CD4-positive, alpha-beta memory T cell (primary cell): ENCODE measurements around the gene TTC28. TPM values are rescaled to one million over a fixed set of nuclear protein-coding genes. Genes with fewer than 3 reads are reported as not detected.

ENCODE experiments used
- CTCF ChIA-PET: fragments of 350-600 bp; sonication (Branson Sonifier 250); formaldehyde crosslinking; loops from one replicate; lab custom pipeline; 2021; ENCODE audit warnings: inconsistent platforms; ENCODE audit not compliant: partially characterized antibody; lab: Charles Lee
- POLR2A ChIA-PET: fragments of 350-600 bp; sonication (Branson Sonifier 250); formaldehyde crosslinking; loops from one replicate; lab custom pipeline; 2021; ENCODE audit not compliant: partially characterized antibody; lab: Charles Lee
- DNase-seq, 5 donors: peaks; one replicate each; pipeline versions ENCODE4 v3.0.0 to v3.0.0-alpha.2; 2020 to 2022; ENCODE audit warnings: mixed read lengths in 1 of 5
- H3K27ac ChIP-seq: one replicate; pipeline ENCODE4 v1.7.0; 2013; ENCODE audit warnings: low read depth, low read length
- H3K27me3 ChIP-seq: 2 replicates; pipeline ENCODE4 v1.7.0; 2013; ENCODE audit warnings: mild to moderate bottlenecking, low read length, moderate library complexity; ENCODE audit not compliant: insufficient read depth
- H3K36me3 ChIP-seq: 2 replicates; pipeline ENCODE4 v1.7.0; 2013; ENCODE audit warnings: mild to moderate bottlenecking, low read length, moderate library complexity; ENCODE audit not compliant: insufficient read depth
- H3K4me1 ChIP-seq: 2 replicates; pipeline ENCODE4 v1.7.0; 2013; ENCODE audit warnings: mild to moderate bottlenecking, low read length, moderate library complexity; ENCODE audit not compliant: insufficient read depth
- H3K4me3 ChIP-seq, 2 donors: one replicate each; pipeline ENCODE4 v1.7.0; 2013; ENCODE audit warnings: low read length in 2 of 2, mild to moderate bottlenecking in 1 of 2
- H3K9me3 ChIP-seq, 2 donors: one replicate each; pipeline ENCODE4 v1.7.0; 2013; ENCODE audit warnings: low read length in 2 of 2, control low read depth in 1 of 2; ENCODE audit not compliant: control insufficient read depth in 1 of 2
- H3K27ac Mint-ChIP-seq, 7 donors: one replicate each; pipeline ENCODE4 v1.8.0; 2020 to 2021; ENCODE audit warnings: mixed read lengths in 7 of 7, mild to moderate bottlenecking in 6 of 7, inconsistent platforms in 3 of 7, moderate library complexity in 3 of 7
- H3K27me3 Mint-ChIP-seq, 2 donors: one replicate each; pipeline ENCODE4 v1.8.0; 2020 to 2021; ENCODE audit warnings: mixed read lengths in 2 of 2
- H3K36me3 Mint-ChIP-seq, 2 donors: one replicate each; pipeline ENCODE4 v1.8.0; 2020 to 2021; ENCODE audit warnings: mixed read lengths in 2 of 2, inconsistent platforms in 1 of 2, mild to moderate bottlenecking in 1 of 2
- H3K4me1 Mint-ChIP-seq, 4 donors: one replicate each; pipeline ENCODE4 v1.8.0; 2020 to 2021; ENCODE audit warnings: mixed read lengths in 4 of 4, mild to moderate bottlenecking in 1 of 4
- H3K4me3 Mint-ChIP-seq, 8 donors: one replicate each; pipeline ENCODE4 v1.8.0; 2020 to 2021; ENCODE audit warnings: mixed read lengths in 8 of 8, mild to moderate bottlenecking in 7 of 8, moderate library complexity in 6 of 8, inconsistent platforms in 3 of 8
- H3K9me3 Mint-ChIP-seq, 8 donors: one replicate each; pipeline ENCODE4 v1.8.0; 2020 to 2021; ENCODE audit warnings: mixed read lengths in 8 of 8, mild to moderate bottlenecking in 5 of 8, inconsistent platforms in 3 of 8, moderate library complexity in 1 of 8
- intact Hi-C: fragments of 100-400 bp; cut with micrococcal nuclease; formaldehyde crosslinking; loops from one replicate; pipeline ENCODE4 v1.15.1; 2023
- polyA plus RNA-seq, 2 donors: library from polyadenylated mRNA; unstranded; fragments of 300-500 nt; fragmentation: Illumina TruSeq; gene quantifications; one replicate each; pipeline ENCODE4 v1.2.3, GENCODE V29; 2021
- total RNA-seq, 2 experiments: library from RNA; stranded (reverse); gene quantifications; one replicate each; pipeline ENCODE4 v1.2.3, GENCODE V29; 2021

The TTC28 gene
- total and polyA plus RNA-seq, 4 experiments from 2014 or later, result 0.50 to 1.7 (median 1.6) TPM; not detected in 1

DNA sequence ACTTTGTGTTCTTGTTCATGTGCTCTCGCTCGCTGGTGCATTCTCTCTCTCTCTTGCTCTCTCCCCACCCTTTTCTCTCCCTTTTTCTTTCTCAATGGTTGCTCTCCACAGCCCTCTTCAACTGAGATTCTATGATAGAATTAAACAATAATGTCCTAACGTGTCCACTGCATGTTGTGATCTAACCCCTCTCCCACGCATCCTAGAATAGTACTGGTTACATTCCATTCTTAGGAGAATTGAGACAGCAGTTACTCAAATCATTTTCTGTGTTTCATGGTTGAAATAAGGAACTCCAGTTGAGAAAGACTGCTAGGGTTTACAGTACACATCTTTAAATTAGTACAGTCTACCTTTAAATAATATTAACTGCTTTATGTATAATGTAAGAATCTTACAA is 442.5 kb downstream of the TTC28 start:
- Histone ChIP-seq H3K27me3 (no peaks in the 10 kb centered on the region), H3K9me3 (no peaks in the 10 kb centered on the region), H3K4me3 (no peak overlapping the region), H3K4me1 (no peaks in the 10 kb centered on the region), H3K27ac (no peak overlapping the region), H3K36me3 (no peaks in the 10 kb centered on the region)
- Mint-ChIP-seq H3K4me3 (no peak overlapping the region), H3K36me3 (no peaks in the 10 kb centered on the region), H3K9me3 (peaks cover 0 to 3% (median 0%) of the 10 kb centered on the region in 8 donors), H3K4me1 (no peaks in the 10 kb centered on the region), H3K27ac (no peak overlapping the region), H3K27me3 (peaks cover 9% of the 10 kb centered on the region in 2 donors)
- DNase-seq, result no peak
- ChIA-PET POLR2A (no interaction called here), CTCF (no interaction called here)
- intact Hi-C loops, result no loop called here

DNA sequence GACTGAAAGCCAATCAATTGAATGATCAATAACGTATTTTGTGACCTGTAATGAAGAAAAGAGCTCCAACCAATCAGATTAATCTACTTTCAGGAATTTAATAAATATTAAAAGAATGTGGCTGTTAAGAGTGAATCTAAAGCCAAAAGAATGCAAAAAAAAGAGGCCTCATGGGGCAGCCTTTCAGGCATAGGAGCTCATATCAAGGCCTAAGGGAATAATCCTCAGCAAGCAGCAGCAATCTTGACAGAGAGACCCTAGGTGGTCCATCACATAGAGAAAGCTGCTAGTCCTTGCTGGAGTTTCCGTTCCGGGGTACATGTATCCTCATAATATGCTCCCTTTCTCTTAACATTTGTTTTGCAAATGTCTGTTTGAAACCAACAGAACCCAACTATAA is 447.4 kb downstream of the TTC28 start:
- Histone ChIP-seq H3K36me3 (no peaks in the 10 kb centered on the region), H3K27me3 (no peaks in the 10 kb centered on the region), H3K9me3 (no peaks in the 10 kb centered on the region), H3K4me1 (no peaks in the 10 kb centered on the region), H3K4me3 (no peak overlapping the region), H3K27ac (no peak overlapping the region)
- CTCF ChIA-PET, result no interaction called here
- Mint-ChIP-seq H3K4me3 (no peak overlapping the region), H3K27me3 (peaks cover 2 to 8% of the 10 kb centered on the region in 2 donors), H3K27ac (no peak overlapping the region), H3K4me1 (no peaks in the 10 kb centered on the region), H3K9me3 (peaks cover 0 to 2% (median 0%) of the 10 kb centered on the region in 8 donors), H3K36me3 (no peaks in the 10 kb centered on the region)
- intact Hi-C loops, result no loop called here
- DNase-seq, result no peak
- POLR2A ChIA-PET, result no interaction called here

DNA sequence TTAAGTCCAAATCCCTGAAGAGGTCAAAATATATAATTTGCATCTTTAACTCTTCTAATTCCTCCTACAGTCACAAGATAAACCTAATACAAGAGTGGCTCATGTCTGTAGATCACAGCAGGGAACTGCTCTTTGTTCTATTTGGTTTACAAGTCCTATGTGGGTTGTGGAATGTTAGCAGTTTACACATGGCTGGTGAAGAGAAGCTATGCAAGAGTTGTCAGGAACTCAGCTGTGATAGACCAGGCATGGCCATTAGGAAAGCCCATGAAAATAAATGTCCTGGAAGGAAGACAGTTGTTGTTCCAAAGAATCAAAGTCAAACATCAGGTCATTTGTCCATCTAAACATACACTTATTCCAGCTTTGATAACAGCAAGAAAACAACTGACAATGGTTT is 448.2 kb downstream of the TTC28 start:
- POLR2A ChIA-PET, result no interaction called here
- Histone ChIP-seq H3K4me3 (no peak overlapping the region), H3K4me1 (no peaks in the 10 kb centered on the region), H3K9me3 (no peaks in the 10 kb centered on the region), H3K27ac (no peak overlapping the region), H3K27me3 (no peaks in the 10 kb centered on the region), H3K36me3 (no peaks in the 10 kb centered on the region)
- peaks cover 2 to 4% of the 10 kb centered on the region in 2 donors for H3K27me3 Mint-ChIP-seq
- peaks cover 0 to 2% (median 0%) of the 10 kb centered on the region in 8 donors for H3K9me3 Mint-ChIP-seq
- CTCF ChIA-PET, result no interaction called here
- no peak for DNase-seq
- intact Hi-C loops, result no loop called here
- no peaks in the 10 kb centered on the region for H3K36me3 Mint-ChIP-seq
- H3K4me3 Mint-ChIP-seq, result no peak overlapping the region
- no peaks in the 10 kb centered on the region for H3K4me1 Mint-ChIP-seq
- no peak overlapping the region for H3K27ac Mint-ChIP-seq

DNA sequence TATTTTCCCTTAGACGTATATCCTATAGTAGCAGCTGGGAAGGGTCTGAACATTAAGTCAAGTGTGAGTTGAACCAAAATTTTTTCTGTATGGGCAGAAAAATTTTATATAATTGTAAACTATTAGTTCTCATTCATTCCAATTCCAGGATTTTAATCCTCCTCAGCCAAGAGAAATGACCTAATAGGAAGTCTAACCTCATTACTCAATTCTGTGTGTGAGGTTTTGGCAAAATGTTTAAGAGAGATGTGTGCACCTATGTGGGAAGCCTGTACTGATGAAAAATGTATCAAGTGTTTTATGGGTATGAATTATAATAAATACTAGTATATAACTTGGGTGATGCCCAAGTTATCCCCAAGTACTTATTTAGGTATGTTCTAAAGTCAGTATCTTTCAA is 449.0 kb downstream of the TTC28 start:
- Mint-ChIP-seq H3K36me3 (no peaks in the 10 kb centered on the region), H3K27me3 (peaks cover 2 to 4% of the 10 kb centered on the region in 2 donors), H3K27ac (no peak overlapping the region), H3K4me3 (no peak overlapping the region), H3K9me3 (peaks cover 0 to 2% (median 0%) of the 10 kb centered on the region in 8 donors), H3K4me1 (no peaks in the 10 kb centered on the region)
- no peaks in the 10 kb centered on the region for H3K9me3 ChIP-seq
- no peak overlapping the region for H3K4me3 ChIP-seq
- POLR2A ChIA-PET, result no interaction called here
- DNase-seq, result no peak
- CTCF ChIA-PET, result no interaction called here
- no peak overlapping the region for H3K27ac ChIP-seq
- intact Hi-C loops, result no loop called here
- no peaks in the 10 kb centered on the region for H3K4me1 ChIP-seq
- no peaks in the 10 kb centered on the region for H3K36me3 ChIP-seq
- H3K27me3 ChIP-seq, result no peaks in the 10 kb centered on the region

DNA sequence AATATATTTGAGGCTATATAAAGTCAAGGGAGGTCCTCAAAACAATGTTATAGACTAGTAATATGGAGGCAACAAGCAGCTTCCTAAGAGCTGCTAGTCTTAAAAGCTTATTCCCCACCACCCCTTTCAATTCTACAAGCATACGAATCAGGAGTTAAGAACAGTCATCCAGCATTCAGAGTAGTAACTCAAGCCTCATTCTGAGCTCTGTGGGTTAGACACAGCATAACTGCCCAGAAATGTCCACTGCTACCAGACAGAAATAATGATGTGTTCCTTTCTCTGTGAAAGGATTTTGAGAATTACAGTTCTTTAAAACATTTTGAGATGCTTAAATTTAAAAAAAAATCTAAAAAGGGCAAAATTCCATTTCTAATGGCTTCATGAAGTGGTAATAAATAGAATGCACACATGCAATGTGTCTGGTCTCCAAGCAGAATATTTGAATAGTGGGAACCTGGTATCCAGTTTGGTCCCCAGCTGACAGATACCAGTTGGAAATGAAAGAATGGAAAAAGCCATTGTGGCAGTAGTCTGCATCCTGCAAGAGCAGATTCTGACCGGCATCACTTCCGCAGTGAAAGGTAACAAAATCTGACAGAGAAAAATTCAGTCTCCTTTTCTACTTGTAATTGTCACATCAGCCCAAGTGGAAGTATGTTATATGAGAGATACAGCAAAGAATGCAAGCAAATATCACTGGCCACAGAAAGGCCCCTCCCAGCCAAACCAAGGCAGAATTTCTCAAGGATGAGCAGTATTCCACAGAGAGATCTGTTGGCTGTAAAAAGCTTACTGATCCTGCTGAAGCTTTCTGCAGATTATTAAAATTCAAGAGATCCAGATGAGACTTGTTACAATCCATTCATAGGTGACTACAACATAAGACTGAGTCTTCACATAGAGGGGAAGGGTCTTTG is 449.8 kb downstream of the TTC28 start:
- Histone ChIP-seq H3K36me3 (no peaks in the 10 kb centered on the region), H3K4me3 (no peak overlapping the region), H3K27ac (no peak overlapping the region), H3K27me3 (no peaks in the 10 kb centered on the region), H3K9me3 (no peaks in the 10 kb centered on the region), H3K4me1 (no peaks in the 10 kb centered on the region)
- H3K9me3 Mint-ChIP-seq, result peaks cover 0 to 2% (median 0%) of the 10 kb centered on the region in 8 donors
- intact Hi-C loops, result no loop called here
- DNase-seq, result no peak
- ChIA-PET POLR2A (no interaction called here), CTCF (no interaction called here)
- H3K27ac Mint-ChIP-seq, result no peak overlapping the region
- no peaks in the 10 kb centered on the region for H3K36me3 Mint-ChIP-seq
- no peak overlapping the region for H3K4me3 Mint-ChIP-seq
- H3K4me1 Mint-ChIP-seq, result no peaks in the 10 kb centered on the region
- H3K27me3 Mint-ChIP-seq, result peaks cover 6 to 7% of the 10 kb centered on the region in 2 donors

DNA sequence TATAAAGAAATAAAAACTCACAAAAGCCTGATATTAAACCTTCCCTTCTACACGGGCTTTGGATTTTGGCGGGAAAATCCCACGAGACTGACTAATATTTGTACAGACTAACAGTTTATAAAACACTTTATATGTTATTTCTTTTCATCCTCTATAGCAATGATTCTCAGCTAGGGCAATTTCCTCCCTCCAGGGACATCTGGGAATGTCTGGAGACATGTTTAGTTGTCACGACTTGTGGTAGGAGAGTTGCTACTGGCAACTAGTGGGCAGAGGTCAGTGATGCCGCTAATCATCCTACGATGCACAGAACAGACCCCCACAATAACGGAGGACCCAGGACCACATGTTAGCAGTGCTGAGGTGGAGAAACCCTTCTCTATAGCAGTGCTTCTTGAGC is 455.8 kb downstream of the TTC28 start:
- Mint-ChIP-seq H3K36me3 (no peaks in the 10 kb centered on the region), H3K27me3 (peaks cover 4 to 11% of the 10 kb centered on the region in 2 donors), H3K4me3 (no peak overlapping the region), H3K9me3 (peaks cover 0 to 2% (median 0%) of the 10 kb centered on the region in 8 donors), H3K4me1 (no peaks in the 10 kb centered on the region), H3K27ac (no peak overlapping the region)
- no peak for DNase-seq
- POLR2A ChIA-PET, result no interaction called here
- intact Hi-C loops, result no loop called here
- Histone ChIP-seq H3K4me3 (no peak overlapping the region), H3K36me3 (no peaks in the 10 kb centered on the region), H3K27me3 (no peaks in the 10 kb centered on the region), H3K9me3 (no peaks in the 10 kb centered on the region), H3K4me1 (no peaks in the 10 kb centered on the region), H3K27ac (no peak overlapping the region)
- CTCF ChIA-PET, result no interaction called here

DNA sequence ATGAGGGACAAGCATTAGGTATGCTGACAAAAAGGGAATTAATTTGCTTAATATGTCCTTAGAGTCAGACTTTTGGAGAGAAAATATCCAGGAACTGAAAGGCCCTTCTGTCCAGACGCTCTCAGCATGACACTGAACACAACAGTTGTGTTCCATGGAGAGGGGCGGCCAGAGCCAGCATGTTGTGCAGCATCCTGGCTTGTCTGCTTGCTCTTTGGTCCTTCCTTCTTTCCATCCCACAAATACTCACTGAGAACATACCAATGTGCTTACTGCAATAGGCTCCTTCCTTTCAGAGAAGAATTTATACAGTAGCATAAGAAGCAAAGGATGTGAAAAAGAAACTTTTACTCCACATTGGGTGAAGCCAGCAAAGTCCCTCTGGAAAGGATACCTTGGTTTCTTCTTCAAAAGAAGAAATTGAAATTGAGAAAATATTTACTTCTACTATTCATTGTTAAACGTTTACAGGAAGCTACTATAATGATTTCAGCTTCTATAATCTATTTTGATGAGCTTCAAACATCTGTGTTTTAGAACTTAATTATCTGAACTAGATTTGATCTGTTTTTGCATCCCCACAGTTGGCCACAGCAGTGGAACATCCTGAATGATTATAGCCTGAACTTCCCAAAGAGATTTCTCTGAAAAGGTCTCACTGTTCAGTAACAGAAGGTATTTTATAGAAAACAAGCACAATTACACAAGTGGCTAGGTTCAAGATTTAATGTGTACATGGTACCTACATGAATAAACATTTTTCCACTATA is 456.5 kb downstream of the TTC28 start:
- CTCF ChIA-PET, result no interaction called here
- Mint-ChIP-seq H3K9me3 (peaks cover 0 to 2% (median 0%) of the 10 kb centered on the region in 8 donors), H3K27me3 (peaks cover 4 to 11% of the 10 kb centered on the region in 2 donors), H3K36me3 (no peaks in the 10 kb centered on the region), H3K27ac (no peak overlapping the region), H3K4me1 (no peaks in the 10 kb centered on the region), H3K4me3 (no peak overlapping the region)
- no peaks in the 10 kb centered on the region for H3K4me1 ChIP-seq
- no peak for DNase-seq
- H3K27me3 ChIP-seq, result no peaks in the 10 kb centered on the region
- H3K9me3 ChIP-seq, result no peaks in the 10 kb centered on the region
- no peak overlapping the region for H3K27ac ChIP-seq
- no peak overlapping the region for H3K4me3 ChIP-seq
- POLR2A ChIA-PET, result no interaction called here
- H3K36me3 ChIP-seq, result no peaks in the 10 kb centered on the region
- intact Hi-C loops, result no loop called here
